OCI-LY7 (cell line): Measurements from ENCODE around the gene CSNK1G2. TPM values are rescaled to one million over a fixed set of nuclear protein-coding genes. Genes with fewer than 3 reads are reported as not detected.
A peak's percentile ranks its signal among the peaks of the same experiment; 100 is the strongest.

Source experiments
- BruUV-seq: library from RNA; stranded (reverse); fragments of 400-500 nt; replicated peaks from 2 replicates; lab custom pipeline; 2021; lab: Mats Ljungman, UMichigan
- CTCF ChIA-PET: fragments of 300-600 bp; sonication (Branson Sonifier 250); formaldehyde crosslinking; loops from one replicate; lab custom pipeline; 2022; ENCODE audit warnings: antibody characterized with exemption; ENCODE audit not compliant: unreplicated experiment; lab: Charles Lee
- POLR2A ChIA-PET: fragments of 300-600 bp; sonication (Branson Sonifier 250); formaldehyde crosslinking; loops from one replicate; lab custom pipeline; 2022; ENCODE audit warnings: antibody characterized with exemption; lab: Charles Lee
- DNase-seq: peaks from one replicate; pipeline ENCODE4 v3.0.0-alpha.2; 2015; ENCODE audit warnings: low spot score
- H2AFZ ChIP-seq: fragments of 200-600 bp; sonication (generic), shearing (Covaris generic); 2 replicates; pipeline ENCODE4 v1.6.1; 2014; ENCODE audit warnings: mild to moderate bottlenecking, antibody characterized with exemption, low read length, moderate library complexity
- H3K27ac ChIP-seq: fragments of 200-600 bp; sonication (generic); 2 replicates; pipeline ENCODE4 v1.5.1; 2014; ENCODE audit warnings: mixed run types, low read depth, mild to moderate bottlenecking, moderate library complexity, low read length, inconsistent platforms; ENCODE audit not compliant: poor library complexity, severe bottlenecking
- H3K36me3 ChIP-seq: fragments of 200-600 bp; sonication (generic); 2 replicates; pipeline ENCODE4 v1.6.1; 2014; ENCODE audit warnings: mild to moderate bottlenecking, antibody characterized with exemption, low read length, moderate library complexity, mixed read lengths; ENCODE audit not compliant: insufficient read depth
- H3K4me1 ChIP-seq: fragments of 200-600 bp; sonication (generic); 2 replicates; pipeline ENCODE4 v1.5.1; 2014; ENCODE audit warnings: mild to moderate bottlenecking, low read length; ENCODE audit not compliant: insufficient read depth, poor library complexity, severe bottlenecking
- H3K4me2 ChIP-seq: fragments of 200-600 bp; sonication (generic); 2 replicates; pipeline ENCODE4 v1.6.1; 2014; ENCODE audit warnings: mild to moderate bottlenecking, low read length
- H3K4me3 ChIP-seq: fragments of 200-600 bp; sonication (generic); 2 replicates; pipeline ENCODE4 v1.5.1; 2014; ENCODE audit warnings: mild to moderate bottlenecking, low read depth, low read length; ENCODE audit not compliant: poor library complexity, severe bottlenecking
- H3K79me2 ChIP-seq: fragments of 200-600 bp; sonication (generic); 2 replicates; pipeline ENCODE4 v1.6.1; 2016; ENCODE audit warnings: low read depth, mild to moderate bottlenecking, low read length, moderate library complexity, mixed read lengths; ENCODE audit not compliant: insufficient read depth
- H3K9me2 ChIP-seq: fragments of 200-600 bp; sonication (generic); 2 replicates; pipeline ENCODE4 v1.6.1; 2016; ENCODE audit warnings: mild to moderate bottlenecking, low read length, mixed read lengths; ENCODE audit not compliant: insufficient read depth
- H3K9me3 ChIP-seq: fragments of 200-600 bp; sonication (generic); 2 replicates; pipeline ENCODE4 v1.6.1; 2014; ENCODE audit warnings: mild to moderate bottlenecking, mixed run types, low read length, mixed read lengths
- H4K20me1 ChIP-seq: fragments of 200-600 bp; sonication (generic); 2 replicates; pipeline ENCODE4 v1.6.1; 2014; ENCODE audit warnings: mild to moderate bottlenecking, antibody characterized with exemption, low read length, moderate library complexity, mixed read lengths; ENCODE audit not compliant: insufficient read depth
- CTCF ChIP-seq: fragments of 200-600 bp; sonication (generic); conservative IDR thresholded peaks from 2 replicates; pipeline ENCODE4 v1.5.1; 2014; ENCODE audit warnings: mild to moderate bottlenecking, antibody characterized with exemption, low read length, moderate library complexity, mixed read lengths
- EZH2phosphoT487 ChIP-seq: fragments of 200-600 bp; sonication (generic); IDR thresholded peaks from 2 replicates; pipeline ENCODE4 v1.6.1; 2018; ENCODE audit warnings: low read depth, borderline replicate concordance, mild to moderate bottlenecking, mixed run types, antibody characterized with exemption, low read length, moderate library complexity, mixed read lengths
- intact Hi-C: fragments of 100-400 bp; cut with micrococcal nuclease; formaldehyde crosslinking; loops from one replicate; pipeline ENCODE4 v1.10.0; 2022; ENCODE audit not compliant: unreplicated experiment
- total RNA-seq, 2 experiments: library from RNA; depleted of rRNA in 1 of 2; stranded (reverse); fragments of >200 nt in 1 of 2; shearing (Covaris generic) in 1 of 2; gene quantifications; 2 replicates each; pipeline ENCODE4 v1.2.3, GENCODE V29; 2014 to 2022

Gene CSNK1G2
- total RNA-seq, 2 experiments from 2014 or later, result 95.9 to 133 TPM

GRCh38 chr19:1924320-1924961, 16.5 kb upstream of the CSNK1G2 start:
- BruUV-seq, result no TSS peak
- no peak for DNase-seq
- Histone ChIP-seq H4K20me1 (no peaks in the 10 kb centered on the region), H3K36me3 (peaks cover 49% of the 10 kb centered on the region), H2AFZ (no peak overlapping the region), H3K4me1 (peaks cover 20% of the 10 kb centered on the region), H3K9me2 (no peaks in the 10 kb centered on the region), H3K9me3 (no peaks in the 10 kb centered on the region), H3K27ac (peak overlapping the region; percentile 70), H3K79me2 (no peaks in the 10 kb centered on the region), H3K4me3 (no peak overlapping the region), H3K4me2 (no peak overlapping the region)
- intact Hi-C loops, result no loop called here
- no peak for TF ChIP-seq EZH2phosphoT487
- no peak for TF ChIP-seq CTCF
- ChIA-PET CTCF (no interaction called here), POLR2A (no interaction called here)

- Histone ChIP-seq H3K9me3 (no peaks in the 10 kb centered on the region), H3K4me1 (peaks cover 26% of the 10 kb centered on the region), H3K79me2 (no peaks in the 10 kb centered on the region), H3K9me2 (no peaks in the 10 kb centered on the region), H4K20me1 (no peaks in the 10 kb centered on the region), H3K4me2 (no peak overlapping the region), H3K27ac (no peak overlapping the region), H3K4me3 (no peak overlapping the region), H2AFZ (no peak overlapping the region), H3K36me3 (peaks cover 41% of the 10 kb centered on the region)
- TF ChIP-seq EZH2phosphoT487, result no peak
- no peak for TF ChIP-seq CTCF
- intact Hi-C loops, result no loop called here
- TSS peak; percentile 91 for BruUV-seq
- ChIA-PET CTCF (no interaction called here), POLR2A (no interaction called here)
- DNase-seq, result no peak
These were observed 15.4 kb upstream of the CSNK1G2 start for GRCh38 chr19:1925544-1925943.

GRCh38 chr19:1929021-1929742, 11.8 kb upstream of the CSNK1G2 start:
- H2AFZ ChIP-seq, result no peak overlapping the region
- peaks cover 12% of the 10 kb centered on the region for H3K36me3 ChIP-seq
- H3K4me1 ChIP-seq, result peaks cover 13% of the 10 kb centered on the region
- ChIA-PET CTCF (no interaction called here), POLR2A (no interaction called here)
- peak overlapping the region; percentile 49 for H3K4me2 ChIP-seq
- peak; percentile 89 for DNase-seq
- TF ChIP-seq EZH2phosphoT487 (no peak), CTCF (peak; percentile 89)
- H3K9me3 ChIP-seq, result peaks cover 6% of the 10 kb centered on the region; the same call in 1 of the 2 replicates
- no TSS peak for BruUV-seq
- H3K9me2 ChIP-seq, result no peaks in the 10 kb centered on the region
- H3K4me3 ChIP-seq, result peak overlapping the region; percentile 10
- H3K79me2 ChIP-seq, result no peaks in the 10 kb centered on the region
- H4K20me1 ChIP-seq, result no peaks in the 10 kb centered on the region
- intact Hi-C loops, result loop anchor here (2.0 kb wide), 1 partner anchor 24 kb away; the partner anchor contains the start of genes ADAT3 and SCAMP4
- H3K27ac ChIP-seq, result no peak overlapping the region
